ENCODE data around the gene TRAF1.
A peak's percentile ranks its signal among the peaks of the same experiment; 100 is the strongest.

TRAF1 gene

GRCh38 chr9:120940573-120940972 is 14.0 kb upstream of the TRAF1 start:
- DNase-seq (ENCODE audit: low read depth): no peak
- no peaks in the 10 kb centered on the region for H3K36me3 ChIP-seq (ENCODE audit: control insufficient read depth, insufficient read depth, low read length, severe bottlenecking)
- H3K9ac ChIP-seq (ENCODE audit: low read length): no peak overlapping the region
- no peak overlapping the region for H3K4me3 ChIP-seq (ENCODE audit: low read length)
- H3K9me3 ChIP-seq (ENCODE audit: control insufficient read depth, low read length): no peaks in the 10 kb centered on the region
- H3K4me1 ChIP-seq (ENCODE audit: control insufficient read depth, insufficient read depth, low read length): peaks cover 57% of the 10 kb centered on the region
- H3K27me3 ChIP-seq (replicated peaks; ENCODE audit: control insufficient read depth, insufficient read depth, low read length): no peaks in the 10 kb centered on the region

DNA sequence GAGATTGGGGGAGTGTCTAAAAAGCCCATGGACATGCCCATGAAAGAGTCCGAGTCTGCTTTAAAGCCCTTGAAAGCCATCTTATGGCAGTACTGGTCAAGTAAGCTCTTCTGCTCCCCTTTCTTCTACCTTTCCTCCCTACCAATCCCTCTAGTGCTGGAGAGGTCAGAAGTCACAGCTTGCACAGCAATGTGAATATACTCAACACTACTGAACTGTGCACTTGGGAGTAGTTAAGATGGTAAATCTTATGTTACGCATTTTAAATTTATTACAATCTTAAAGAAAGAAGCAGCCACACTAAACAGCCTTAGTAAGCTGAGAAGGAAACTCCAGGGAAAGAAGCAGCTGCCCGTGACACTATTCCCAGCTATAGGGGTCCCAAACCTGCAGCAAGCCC is 12.3 kb upstream of the TRAF1 start:
- DNase-seq (ENCODE audit: low read depth): no peak
- H3K27me3 ChIP-seq (replicated peaks; ENCODE audit: control insufficient read depth, insufficient read depth, low read length): no peaks in the 10 kb centered on the region
- H3K4me3 ChIP-seq (ENCODE audit: low read length): no peak overlapping the region
- peaks cover 74% of the 10 kb centered on the region for H3K4me1 ChIP-seq (ENCODE audit: control insufficient read depth, insufficient read depth, low read length)
- no peaks in the 10 kb centered on the region for H3K36me3 ChIP-seq (ENCODE audit: control insufficient read depth, insufficient read depth, low read length, severe bottlenecking)
- H3K9me3 ChIP-seq (ENCODE audit: control insufficient read depth, low read length): no peaks in the 10 kb centered on the region
- no peak overlapping the region for H3K9ac ChIP-seq (ENCODE audit: low read length)

DNA sequence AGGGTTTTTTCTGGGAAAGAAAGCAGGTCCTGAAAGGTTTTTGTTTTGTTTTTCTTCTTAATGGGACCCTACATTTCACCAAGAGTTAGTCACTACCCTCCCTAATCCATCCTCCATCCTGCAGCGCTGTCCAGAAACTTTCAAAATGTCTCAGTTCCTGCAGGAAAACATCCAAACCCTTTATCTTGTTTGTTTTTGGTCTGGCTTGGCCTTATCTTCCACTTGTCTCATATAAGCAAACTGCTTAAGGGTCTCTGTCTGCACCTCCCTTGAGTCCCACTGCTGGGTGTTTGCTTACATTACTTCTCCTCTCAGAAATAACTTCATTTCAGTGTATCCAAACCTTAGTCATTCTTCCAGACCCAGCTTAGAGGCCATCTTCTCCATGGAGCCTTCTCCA is 11.0 kb upstream of the TRAF1 start:
- Histone ChIP-seq H3K4me3 (ENCODE audit: low read length) (peak overlapping the region; percentile 32), H3K9me3 (ENCODE audit: control insufficient read depth, low read length) (no peaks in the 10 kb centered on the region), H3K36me3 (ENCODE audit: control insufficient read depth, insufficient read depth, low read length, severe bottlenecking) (no peaks in the 10 kb centered on the region), H3K4me1 (ENCODE audit: control insufficient read depth, insufficient read depth, low read length) (peaks cover 69% of the 10 kb centered on the region), H3K9ac (ENCODE audit: low read length) (peak overlapping the region; percentile 85), H3K27me3 (replicated peaks; ENCODE audit: control insufficient read depth, insufficient read depth, low read length) (no peaks in the 10 kb centered on the region)
- peak; percentile 58 for DNase-seq (ENCODE audit: low read depth)

DNA sequence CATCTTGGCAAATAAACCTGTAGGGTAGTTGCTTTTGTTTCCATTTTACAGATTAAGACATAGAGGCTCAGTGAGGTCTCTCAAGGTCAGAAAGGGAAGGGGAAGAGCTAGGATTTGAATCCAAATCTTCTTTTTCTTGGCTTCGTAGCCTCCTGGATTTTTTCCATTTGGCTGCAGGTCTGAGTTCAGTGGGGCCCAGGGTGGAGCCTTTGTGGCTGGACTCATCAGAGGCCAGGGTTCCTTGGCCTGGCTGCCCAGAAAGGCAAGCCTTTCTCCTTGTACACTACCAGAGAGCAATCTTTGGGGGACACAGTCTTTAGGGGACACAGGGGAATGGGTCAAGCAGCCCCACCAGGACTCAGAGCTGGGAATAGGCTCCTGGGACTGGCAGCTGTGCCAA is 10.5 kb upstream of the TRAF1 start:
- no peaks in the 10 kb centered on the region for H3K9me3 ChIP-seq (ENCODE audit: control insufficient read depth, low read length)
- H3K4me3 ChIP-seq (ENCODE audit: low read length): peak overlapping the region; percentile 32
- H3K4me1 ChIP-seq (ENCODE audit: control insufficient read depth, insufficient read depth, low read length): peaks cover 66% of the 10 kb centered on the region
- no peaks in the 10 kb centered on the region for H3K27me3 ChIP-seq (replicated peaks; ENCODE audit: control insufficient read depth, insufficient read depth, low read length)
- H3K9ac ChIP-seq (ENCODE audit: low read length): peak overlapping the region; percentile 85
- no peak for DNase-seq (ENCODE audit: low read depth)
- no peaks in the 10 kb centered on the region for H3K36me3 ChIP-seq (ENCODE audit: control insufficient read depth, insufficient read depth, low read length, severe bottlenecking)

DNA sequence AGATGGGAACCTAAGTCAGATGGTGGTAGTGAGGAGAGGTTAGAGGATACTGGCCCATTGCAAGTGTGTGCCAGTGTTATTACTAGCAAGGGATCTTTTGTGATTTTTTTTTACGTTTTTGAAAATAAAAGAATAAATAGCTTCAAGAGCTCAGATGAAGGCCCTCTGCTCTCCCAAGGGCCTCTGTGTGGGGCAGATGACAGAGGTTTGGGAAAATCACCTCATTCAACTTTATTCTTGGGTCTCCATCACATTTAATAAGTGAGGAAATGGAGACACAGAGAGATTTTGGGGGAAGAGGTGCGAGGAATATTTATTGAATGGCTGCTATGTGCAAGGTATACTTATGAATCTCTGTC is 10.1 kb upstream of the TRAF1 start:
- Histone ChIP-seq H3K4me1 (ENCODE audit: control insufficient read depth, insufficient read depth, low read length) (peaks cover 66% of the 10 kb centered on the region), H3K27me3 (replicated peaks; ENCODE audit: control insufficient read depth, insufficient read depth, low read length) (no peaks in the 10 kb centered on the region), H3K36me3 (ENCODE audit: control insufficient read depth, insufficient read depth, low read length, severe bottlenecking) (no peaks in the 10 kb centered on the region), H3K4me3 (ENCODE audit: low read length) (no peak overlapping the region), H3K9me3 (ENCODE audit: control insufficient read depth, low read length) (no peaks in the 10 kb centered on the region), H3K9ac (ENCODE audit: low read length) (peak overlapping the region; percentile 85)
- no peak for DNase-seq (ENCODE audit: low read depth)

DNA sequence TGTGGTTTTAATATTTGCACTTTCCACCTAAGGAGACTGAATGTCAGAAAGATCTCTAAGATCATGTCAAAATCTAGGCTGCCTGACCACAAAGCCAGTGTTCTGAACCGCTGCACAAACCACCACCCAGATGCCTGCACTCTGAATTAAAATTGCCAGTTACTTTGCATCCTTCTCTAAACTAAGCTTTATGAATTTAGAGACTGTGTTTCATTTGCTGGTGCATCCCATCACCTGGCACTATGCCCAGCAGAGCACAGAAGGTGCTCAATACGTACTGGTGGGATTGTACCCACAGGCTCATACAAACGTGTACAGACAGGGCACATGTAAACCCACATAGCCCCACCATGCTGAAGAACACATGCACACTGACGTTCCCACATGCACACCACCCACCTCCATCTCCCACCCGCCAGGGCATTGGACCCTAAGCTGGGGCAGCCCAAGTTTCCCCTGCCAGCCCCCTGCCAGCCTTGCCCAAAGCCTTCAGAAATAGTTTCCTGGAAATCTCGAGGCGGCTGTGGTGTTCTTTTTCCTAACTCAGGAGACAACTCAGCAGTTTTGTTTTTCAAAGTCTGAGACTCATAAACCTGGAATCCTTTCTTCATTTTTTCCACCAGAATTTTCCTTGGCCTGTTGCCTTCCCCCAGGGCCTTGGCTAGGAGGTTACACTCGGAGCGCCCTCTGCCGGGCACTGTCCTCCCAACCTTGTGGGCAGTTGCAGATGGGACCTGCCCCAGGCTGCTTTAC is 9.6 kb upstream of the TRAF1 start:
- peak overlapping the region; percentile 65 for H3K4me3 ChIP-seq (ENCODE audit: low read length)
- peak overlapping the region; percentile 85 for H3K9ac ChIP-seq (ENCODE audit: low read length)
- no peaks in the 10 kb centered on the region for H3K36me3 ChIP-seq (ENCODE audit: control insufficient read depth, insufficient read depth, low read length, severe bottlenecking)
- peaks cover 66% of the 10 kb centered on the region for H3K4me1 ChIP-seq (ENCODE audit: control insufficient read depth, insufficient read depth, low read length)
- no peaks in the 10 kb centered on the region for H3K27me3 ChIP-seq (replicated peaks; ENCODE audit: control insufficient read depth, insufficient read depth, low read length)
- DNase-seq (ENCODE audit: low read depth): peak; percentile 99
- H3K9me3 ChIP-seq (ENCODE audit: control insufficient read depth, low read length): no peaks in the 10 kb centered on the region

GRCh38 chr9:120935383-120935857 is 8.8 kb upstream of the TRAF1 start:
- no peaks in the 10 kb centered on the region for H3K36me3 ChIP-seq (ENCODE audit: control insufficient read depth, insufficient read depth, low read length, severe bottlenecking)
- peaks cover 62% of the 10 kb centered on the region for H3K4me1 ChIP-seq (ENCODE audit: control insufficient read depth, insufficient read depth, low read length)
- peak overlapping the region; percentile 65 for H3K4me3 ChIP-seq (ENCODE audit: low read length)
- no peaks in the 10 kb centered on the region for H3K9me3 ChIP-seq (ENCODE audit: control insufficient read depth, low read length)
- DNase-seq (ENCODE audit: low read depth): peak; percentile 96
- H3K27me3 ChIP-seq (replicated peaks; ENCODE audit: control insufficient read depth, insufficient read depth, low read length): no peaks in the 10 kb centered on the region
- peak overlapping the region; percentile 85 for H3K9ac ChIP-seq (ENCODE audit: low read length)

DNA sequence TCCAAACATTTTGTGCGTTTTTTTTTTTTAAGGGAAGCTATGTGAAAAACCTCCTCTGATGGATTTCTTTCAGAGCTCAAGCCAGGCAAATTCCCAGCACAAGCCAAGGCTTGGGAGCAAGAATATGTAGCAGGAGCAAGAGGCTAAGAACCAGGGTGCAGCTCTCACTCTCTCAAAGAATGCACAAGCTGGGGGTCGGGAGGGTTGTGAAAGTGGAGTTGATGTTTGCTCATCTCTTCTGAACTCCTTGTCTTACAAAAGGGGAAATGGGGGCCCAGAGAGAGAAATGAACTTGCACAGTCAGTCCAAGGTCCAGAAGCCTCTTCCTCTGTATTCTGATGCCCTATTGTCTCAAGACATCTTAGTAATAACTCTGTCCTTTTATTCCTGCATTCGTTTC is 7.7 kb upstream of the TRAF1 start:
- H3K9ac ChIP-seq (ENCODE audit: low read length): peak overlapping the region; percentile 13
- no peak for DNase-seq (ENCODE audit: low read depth)

DNA sequence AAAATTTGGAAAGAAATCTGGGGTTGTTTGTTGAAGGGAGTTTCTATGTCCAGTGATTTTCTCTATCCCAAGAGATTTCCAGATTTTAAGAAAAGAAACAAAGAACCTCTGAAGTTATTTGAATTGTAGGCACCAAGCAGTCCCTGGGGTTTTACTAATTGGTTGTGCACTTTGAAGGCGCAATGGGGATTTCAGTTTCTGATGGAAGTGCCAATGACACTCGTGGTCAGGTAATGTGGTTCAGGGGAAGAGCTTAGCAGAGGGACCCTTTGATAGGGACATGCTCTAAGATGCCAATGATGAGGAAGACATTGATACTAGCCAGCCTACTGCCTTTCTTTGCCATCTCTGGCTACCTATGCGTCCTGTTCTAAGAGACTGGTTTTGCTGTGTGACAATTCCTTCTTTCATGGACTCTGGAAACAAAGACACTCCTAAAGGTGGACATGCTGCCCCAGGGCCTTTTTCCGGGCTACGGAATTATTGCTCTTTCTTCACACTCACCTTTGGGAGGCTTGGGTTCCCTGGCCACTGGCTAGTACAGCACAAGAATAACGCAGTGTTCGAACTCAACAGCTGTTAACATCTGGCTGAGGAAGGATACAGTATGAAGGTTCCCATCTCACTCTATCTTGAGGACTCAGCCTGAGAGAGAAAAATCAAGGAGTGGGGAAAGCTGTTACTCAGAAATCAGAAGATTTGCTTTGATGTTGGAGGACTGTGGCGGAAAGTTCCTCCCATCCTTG is 6.9 kb upstream of the TRAF1 start:
- H3K4me1 ChIP-seq (ENCODE audit: control insufficient read depth, insufficient read depth, low read length): peaks cover 68% of the 10 kb centered on the region
- no peaks in the 10 kb centered on the region for H3K9me3 ChIP-seq (ENCODE audit: control insufficient read depth, low read length)
- H3K4me3 ChIP-seq (ENCODE audit: low read length): no peak overlapping the region
- no peak for DNase-seq (ENCODE audit: low read depth)
- H3K27me3 ChIP-seq (replicated peaks; ENCODE audit: control insufficient read depth, insufficient read depth, low read length): no peaks in the 10 kb centered on the region
- H3K9ac ChIP-seq (ENCODE audit: low read length): peak overlapping the region; percentile 13
- no peaks in the 10 kb centered on the region for H3K36me3 ChIP-seq (ENCODE audit: control insufficient read depth, insufficient read depth, low read length, severe bottlenecking)

More for the DNA sequence above, 7.7 kb upstream of the TRAF1 start:
- Histone ChIP-seq H3K4me3 (ENCODE audit: low read length) (no peak overlapping the region), H3K4me1 (ENCODE audit: control insufficient read depth, insufficient read depth, low read length) (peaks cover 65% of the 10 kb centered on the region), H3K9me3 (ENCODE audit: control insufficient read depth, low read length) (no peaks in the 10 kb centered on the region), H3K36me3 (ENCODE audit: control insufficient read depth, insufficient read depth, low read length, severe bottlenecking) (no peaks in the 10 kb centered on the region), H3K27me3 (replicated peaks; ENCODE audit: control insufficient read depth, insufficient read depth, low read length) (no peaks in the 10 kb centered on the region)

DNA sequence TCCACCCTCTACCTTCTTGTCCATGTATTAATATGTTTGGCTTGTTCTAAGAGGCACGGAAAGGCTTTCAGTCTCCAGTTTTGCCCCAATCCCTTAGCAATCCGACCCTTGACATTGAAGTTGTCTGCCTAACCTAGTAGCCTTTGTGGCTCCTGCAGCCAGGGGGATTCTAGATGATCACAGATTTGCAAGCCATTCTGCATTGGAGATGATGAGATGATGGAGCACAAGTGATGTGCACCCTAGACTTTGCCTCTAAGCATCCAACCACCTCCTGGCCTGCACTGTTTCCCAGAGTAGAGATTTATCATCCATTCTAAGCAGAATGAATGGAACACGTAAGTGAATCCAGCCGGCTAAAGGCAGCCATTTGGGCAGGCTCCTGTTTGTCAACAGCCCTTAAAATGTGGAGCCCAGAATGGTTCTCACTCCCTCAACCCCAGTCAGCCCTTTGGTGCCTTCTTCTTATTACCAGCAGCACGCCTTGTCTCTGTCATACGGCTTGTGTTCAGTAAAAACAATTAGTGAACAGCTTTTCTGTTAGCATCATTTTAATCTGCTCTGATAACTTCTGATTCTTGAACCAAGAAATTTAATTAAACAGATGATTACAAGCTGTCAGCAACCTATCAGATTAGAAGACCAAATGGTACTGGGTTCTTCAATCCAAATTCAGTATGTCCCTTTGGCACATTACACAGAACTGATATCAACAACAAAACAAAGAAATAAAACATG is 5.7 kb upstream of the TRAF1 start:
- no peaks in the 10 kb centered on the region for H3K36me3 ChIP-seq (ENCODE audit: control insufficient read depth, insufficient read depth, low read length, severe bottlenecking)
- H3K27me3 ChIP-seq (replicated peaks; ENCODE audit: control insufficient read depth, insufficient read depth, low read length): no peaks in the 10 kb centered on the region
- H3K4me3 ChIP-seq (ENCODE audit: low read length): no peak overlapping the region
- H3K9ac ChIP-seq (ENCODE audit: low read length): peak overlapping the region; percentile 71
- no peak for DNase-seq (ENCODE audit: low read depth)
- peaks cover 64% of the 10 kb centered on the region for H3K4me1 ChIP-seq (ENCODE audit: control insufficient read depth, insufficient read depth, low read length)
- H3K9me3 ChIP-seq (ENCODE audit: control insufficient read depth, low read length): no peaks in the 10 kb centered on the region

Measured in adipocyte (in vitro differentiated cells).